PC-3 (cell line): ENCODE data around the gene FGF11. TPM values are rescaled to one million over a fixed set of nuclear protein-coding genes. Genes with fewer than 3 reads are reported as not detected.
A peak's percentile ranks its signal among the peaks of the same experiment; 100 is the strongest.

ENCODE experiments used
- ATAC-seq: fragments of 200-7000 bp; cut with Tn5 transposase; 2 replicates; pipeline ENCODE4 v1.9.1; 2020; ENCODE audit warnings: mild to moderate bottlenecking, moderate library complexity
- BruUV-seq: library from RNA; stranded (reverse); fragments of 400-500 nt; replicated peaks from 2 replicates; lab custom pipeline; 2021; lab: Mats Ljungman, UMichigan
- CTCF ChIA-PET: fragments of 300-600 bp; sonication (Branson Sonifier 250); formaldehyde crosslinking; loops from one replicate; lab custom pipeline; 2022; ENCODE audit warnings: antibody characterized with exemption; lab: Charles Lee
- POLR2A ChIA-PET: fragments of 300-600 bp; sonication (Branson Sonifier 250); formaldehyde crosslinking; loops from one replicate; lab custom pipeline; 2022; ENCODE audit warnings: antibody characterized with exemption; ENCODE audit not compliant: unreplicated experiment; lab: Charles Lee
- DNase-seq: peaks from one replicate; pipeline ENCODE4 v3.0.0-alpha.2; 2015
- H2AFZ ChIP-seq: fragments of 300-600 bp; sonication (generic); 2 replicates; pipeline ENCODE4 v1.6.0; 2016; ENCODE audit warnings: antibody characterized with exemption, low read length
- H3F3A ChIP-seq: fragments of 300-600 bp; sonication (generic); one replicate; pipeline ENCODE4 v1.6.0; 2017; ENCODE audit warnings: antibody characterized with exemption, low read length, control low read depth, mild to moderate bottlenecking; ENCODE audit not compliant: unreplicated experiment
- H3K27ac ChIP-seq: fragments of 300-600 bp; sonication (generic); 2 replicates; pipeline ENCODE4 v1.5.1; 2016; ENCODE audit warnings: mild to moderate bottlenecking, low read length
- H3K27me3 ChIP-seq: fragments of 300-600 bp; sonication (generic); 2 replicates; pipeline ENCODE4 v1.6.1; 2016; ENCODE audit warnings: low read length, mixed read lengths
- H3K36me3 ChIP-seq: fragments of 300-600 bp; sonication (generic); 2 replicates; pipeline ENCODE4 v1.6.1; 2016; ENCODE audit warnings: low read depth, mixed run types, low read length, mixed read lengths
- H3K4me1 ChIP-seq: fragments of 300-600 bp; sonication (generic); 2 replicates; pipeline ENCODE4 v1.5.1; 2016; ENCODE audit warnings: low read length; ENCODE audit not compliant: insufficient read depth
- H3K4me2 ChIP-seq: fragments of 300-600 bp; sonication (generic); 2 replicates; pipeline ENCODE4 v1.6.0; 2016; ENCODE audit warnings: low read length
- H3K4me3 ChIP-seq: fragments of 300-600 bp; sonication (generic); 2 replicates; pipeline ENCODE4 v1.5.1; 2016; ENCODE audit warnings: mild to moderate bottlenecking, low read length, mixed read lengths
- H3K79me2 ChIP-seq: fragments of 300-600 bp; sonication (generic); 2 replicates; pipeline ENCODE4 v1.6.1; 2017; ENCODE audit warnings: low read length, mixed read lengths
- H3K9ac ChIP-seq: fragments of 300-600 bp; sonication (generic); 2 replicates; pipeline ENCODE4 v1.6.0; 2016; ENCODE audit warnings: mild to moderate bottlenecking, low read length
- H3K9me2 ChIP-seq: fragments of 300-600 bp; sonication (generic); replicated peaks from 2 replicates; pipeline ENCODE4 v1.6.1; 2016; ENCODE audit warnings: mixed run types, low read length, mixed read lengths
- H3K9me3 ChIP-seq: fragments of 300-600 bp; sonication (generic); 2 replicates; pipeline ENCODE4 v1.6.1; 2016; ENCODE audit warnings: low read length, mixed read lengths
- H4K20me1 ChIP-seq: fragments of 300-600 bp; sonication (generic); 2 replicates; pipeline ENCODE4 v1.6.1; 2016; ENCODE audit warnings: low read length, mixed read lengths
- CTCF ChIP-seq: fragments of 300-600 bp; sonication (generic); conservative IDR thresholded peaks from 2 replicates; pipeline ENCODE4 v1.5.1; 2017; ENCODE audit warnings: antibody characterized with exemption, low read depth, mild to moderate bottlenecking, low read length
- EZH2 ChIP-seq: fragments of 300-600 bp; sonication (generic); IDR thresholded peaks from one replicate; pipeline ENCODE4 v1.6.1; 2017; ENCODE audit warnings: antibody characterized with exemption, mild to moderate bottlenecking, low read length; ENCODE audit not compliant: unreplicated experiment
- EZH2phosphoT487 ChIP-seq: fragments of 300-600 bp; sonication (generic); IDR thresholded peaks from 2 replicates; pipeline ENCODE4 v1.6.1; 2018; ENCODE audit warnings: mild to moderate bottlenecking, antibody characterized with exemption, low read length, borderline replicate concordance
- intact Hi-C: fragments of 100-400 bp; cut with micrococcal nuclease; formaldehyde crosslinking; loops from 2 replicates; pipeline ENCODE4 v1.9.0; 2023
- total RNA-seq: library from RNA; depleted of rRNA; stranded (reverse); fragments of >200 nt; gene quantifications from 2 replicates; pipeline ENCODE4 v1.2.3, GENCODE V29; 2014

FGF11 gene
- total RNA-seq, 1 experiment from 2014 or later: 0.69 TPM

- POLR2A ChIA-PET: no interaction called here
- no TSS peak for BruUV-seq
- Histone ChIP-seq H3K36me3 (no peaks in the 10 kb centered on the region), H3K27ac (peak overlapping the region; percentile 62), H2AFZ (0 out of 2 replicates have a peak overlapping the region, but pooled peaks have one; percentile 18), H3K4me2 (peak overlapping the region; percentile 91), H4K20me1 (no peaks in the 10 kb centered on the region), H3K27me3 (no peaks in the 10 kb centered on the region), H3K4me3 (peak overlapping the region; percentile 79), H3K4me1 (peaks cover 33% of the 10 kb centered on the region), H3K9me2 (no peaks in the 10 kb centered on the region), H3K79me2 (peaks cover 68% of the 10 kb centered on the region), H3K9me3 (no peaks in the 10 kb centered on the region), H3K9ac (peak overlapping the region; percentile 85), H3F3A (no peaks in the 10 kb centered on the region)
- DNase-seq: peak; percentile 11
- peak; percentile 3; the same call in 1 of the 2 replicates for ATAC-seq
- TF ChIP-seq EZH2phosphoT487: no peak
- no peak for TF ChIP-seq EZH2
- TF ChIP-seq CTCF: no peak
- CTCF ChIA-PET: no interaction called here
- intact Hi-C loops: no loop called here
These were observed 38.3 kb downstream of the FGF11 start for GRCh38 chr17:7477392-7478275.

GRCh38 chr17:7478276-7479212 lies 39.2 kb downstream of the FGF11 start:
- intact Hi-C loops: no loop called here
- DNase-seq: peak; percentile 13
- CTCF ChIA-PET: no interaction called here

More at GRCh38 chr17:7478276-7479212, 39.2 kb downstream of the FGF11 start:
- H3K36me3 ChIP-seq: no peaks in the 10 kb centered on the region
- no peaks in the 10 kb centered on the region for H3F3A ChIP-seq
- peaks cover 68% of the 10 kb centered on the region for H3K79me2 ChIP-seq
- peak overlapping the region; percentile 85 for H3K9ac ChIP-seq
- peak overlapping the region; percentile 79 for H3K4me3 ChIP-seq
- peak overlapping the region; percentile 91 for H3K4me2 ChIP-seq
- ATAC-seq: peak; percentile 14
- H3K4me1 ChIP-seq: peaks cover 33% of the 10 kb centered on the region
- TSS peak; percentile 5 for BruUV-seq
- no peaks in the 10 kb centered on the region for H3K27me3 ChIP-seq
- TF ChIP-seq CTCF (no peak), EZH2phosphoT487 (no peak), EZH2 (no peak)
- H4K20me1 ChIP-seq: no peaks in the 10 kb centered on the region
- H3K9me2 ChIP-seq: no peaks in the 10 kb centered on the region
- POLR2A ChIA-PET: no interaction called here
- H3K9me3 ChIP-seq: no peaks in the 10 kb centered on the region
- H2AFZ ChIP-seq: peak overlapping the region; percentile 18; the same call in 1 of the 2 replicates
- H3K27ac ChIP-seq: peak overlapping the region; percentile 62
